GM19099 (cell line): ENCODE measurements around the gene ZNF700.

Experiments used
- POLR2A ChIP-seq: IDR thresholded peaks from 3 replicates; pipeline ENCODE4 v1.6.1; 2011; ENCODE audit warnings: low read depth; ENCODE audit not compliant: insufficient read length; ENCODE audit errors: extremely low read depth

The ZNF700 gene

DNA sequence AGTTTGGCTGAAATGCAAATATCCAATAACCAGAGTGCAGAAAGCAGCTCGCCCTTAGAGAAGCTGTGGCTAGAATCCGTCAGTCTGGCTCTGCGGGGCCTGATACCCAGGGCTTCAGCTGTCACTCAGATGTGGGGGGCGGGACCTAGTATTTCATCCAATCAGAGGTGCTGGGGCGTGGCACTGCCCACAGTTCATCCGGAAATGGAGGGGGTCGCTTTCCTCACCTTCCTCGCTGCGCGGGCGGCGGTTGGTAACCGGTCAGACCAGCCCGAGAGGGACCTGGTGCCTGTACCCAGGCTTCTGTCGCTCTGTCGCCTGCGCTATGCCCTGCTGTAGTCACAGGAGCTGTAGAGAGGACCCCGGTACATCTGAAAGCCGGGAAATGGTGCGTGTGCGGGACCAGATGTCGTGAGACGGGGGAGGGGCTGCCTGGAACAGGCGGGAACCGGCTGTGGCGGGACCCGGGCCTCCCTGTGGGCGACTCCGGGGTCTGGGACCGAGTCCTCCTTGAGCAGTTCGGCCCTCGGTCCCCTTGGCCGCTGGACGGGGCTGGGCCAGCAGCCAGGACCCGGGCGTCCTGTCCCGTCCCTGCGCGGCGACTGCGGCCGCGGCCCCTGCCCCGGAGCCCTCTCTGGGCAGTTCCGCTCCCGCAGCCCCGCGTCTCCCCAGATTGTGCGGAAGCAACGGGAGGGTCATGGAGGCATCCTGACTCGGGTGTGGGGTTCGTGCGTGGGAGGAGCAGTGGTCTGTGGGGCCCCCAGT is at the start of gene ZNF700:
Gene ZNF700 (plus strand): TSS at position 222 of the 765 bp plus-strand sequence. CDS start 104 bp downstream, at position 326.
- peak; percentile 91 for TF ChIP-seq POLR2A

DNA sequence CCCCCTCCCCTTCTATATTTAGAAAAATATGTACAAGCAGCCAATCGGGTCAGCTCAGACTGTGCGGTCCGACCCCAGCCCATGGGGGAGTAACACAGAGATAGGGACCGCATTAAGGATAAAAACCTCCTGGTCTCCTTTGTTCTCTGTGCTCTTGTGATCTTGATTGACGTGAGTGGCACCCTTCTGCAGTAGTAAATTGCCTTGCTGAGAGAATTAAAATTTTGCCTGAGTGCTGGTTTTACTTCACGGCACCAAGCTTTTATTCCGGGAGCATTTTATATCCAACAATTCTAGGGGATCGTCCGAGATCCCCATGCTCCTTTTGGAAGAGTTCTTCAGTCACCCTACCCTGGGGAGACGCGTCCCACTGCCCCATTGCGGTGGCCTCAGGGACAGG is 44.3 kb upstream of the ZNF700 start:
- TF ChIP-seq POLR2A: no peak

GRCh38 chr19:11881151-11881800 is 43.6 kb upstream of the ZNF700 start:
- no peak for TF ChIP-seq POLR2A

- no peak for TF ChIP-seq POLR2A
These were observed 42.3 kb upstream of the ZNF700 start for GRCh38 chr19:11882606-11883005.

DNA sequence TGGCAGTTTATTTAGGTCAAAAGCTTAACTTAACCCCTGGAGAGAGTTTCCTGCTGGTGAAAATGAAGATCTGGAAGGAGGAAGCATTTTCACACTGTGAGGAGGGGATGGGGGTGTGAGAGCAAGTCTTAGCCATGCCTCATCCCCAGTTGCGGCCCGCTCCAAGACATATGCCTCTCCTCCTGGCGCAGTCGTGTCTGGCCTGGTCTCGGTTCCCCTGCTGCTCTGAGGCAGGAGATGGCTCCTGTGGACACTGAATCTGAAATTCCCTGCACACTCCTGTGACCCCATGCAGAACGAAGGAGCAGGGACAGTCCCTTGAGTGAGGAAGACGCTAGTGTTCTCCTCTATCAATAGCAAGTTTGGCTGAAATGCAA is 37.7 kb upstream of the ZNF700 start:
- no peak for TF ChIP-seq POLR2A

GRCh38 chr19:11887611-11888531 is 37.0 kb upstream of the ZNF700 start, which contains the start of gene ZNF69:
TSS of gene ZNF69 (plus strand) at chr19:11887782. CDS start at chr19:11887924, 142 bp downstream.
- no peak for TF ChIP-seq POLR2A

DNA sequence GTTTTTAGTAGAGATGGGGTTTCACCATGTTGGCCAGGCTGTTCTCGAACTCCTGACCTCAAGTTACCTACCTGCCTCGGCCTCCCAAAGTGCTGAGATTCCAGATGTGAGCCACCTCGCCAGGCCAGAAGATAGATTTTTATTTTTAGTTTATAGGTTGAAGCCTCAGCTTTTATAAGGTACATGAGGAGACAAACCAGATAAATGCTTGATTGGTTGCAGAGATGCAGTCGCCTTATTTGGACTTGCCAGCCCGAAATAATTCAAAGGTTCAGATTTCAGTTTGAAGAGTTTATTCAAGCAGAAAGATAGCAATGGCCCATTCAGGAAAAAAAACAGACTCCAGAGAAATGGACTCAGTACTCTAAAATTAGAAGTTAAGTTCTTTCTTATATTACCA is 34.3 kb upstream of the ZNF700 start:
- TF ChIP-seq POLR2A: no peak

- TF ChIP-seq POLR2A: no peak
These were observed 30.1 kb upstream of the ZNF700 start for GRCh38 chr19:11894851-11895250.

DNA sequence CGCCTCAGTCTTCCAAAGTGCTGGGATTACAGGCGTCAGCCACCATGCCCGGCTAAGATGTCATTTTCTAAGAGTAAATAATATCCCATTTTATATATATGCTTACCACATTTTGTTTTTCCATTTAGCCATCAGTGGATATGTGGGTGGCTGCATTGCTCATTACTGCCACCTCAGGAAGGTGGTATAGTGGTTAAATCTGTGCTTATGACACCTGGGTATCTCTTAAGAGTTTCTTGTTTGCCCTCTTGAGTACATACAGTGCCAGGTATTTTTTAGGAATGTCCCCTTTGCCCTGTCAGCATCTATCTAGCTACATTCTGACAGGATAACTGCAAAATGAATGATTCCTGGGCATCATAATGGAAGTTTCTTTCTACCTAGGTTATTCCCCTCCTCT is 22.7 kb upstream of the ZNF700 start:
- no peak for TF ChIP-seq POLR2A

DNA sequence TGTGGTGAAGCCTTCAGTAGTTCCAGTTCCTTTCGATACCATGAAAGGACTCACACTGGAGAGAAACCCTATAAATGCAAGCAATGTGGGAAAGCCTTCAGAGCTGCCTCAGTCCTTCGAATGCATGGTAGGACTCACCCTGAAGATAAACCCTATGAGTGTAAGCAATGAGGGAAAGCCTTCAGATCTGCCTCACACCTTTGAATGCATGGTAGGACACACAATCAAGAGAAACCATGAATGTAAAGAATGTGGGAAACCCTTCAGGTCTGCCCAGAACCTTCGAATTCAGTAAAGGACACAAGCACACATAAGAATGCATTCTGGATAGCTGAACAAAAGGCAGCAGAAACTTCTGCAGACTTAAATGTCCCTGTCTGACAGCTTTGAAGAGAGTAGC is 19.0 kb upstream of the ZNF700 start:
- TF ChIP-seq POLR2A: no peak

GRCh38 chr19:11921852-11922495 is 2.9 kb upstream of the ZNF700 start:
- TF ChIP-seq POLR2A: no peak

GRCh38 chr19:11927227-11927626 is 2.3 kb downstream of the ZNF700 start:
- no peak for TF ChIP-seq POLR2A

DNA sequence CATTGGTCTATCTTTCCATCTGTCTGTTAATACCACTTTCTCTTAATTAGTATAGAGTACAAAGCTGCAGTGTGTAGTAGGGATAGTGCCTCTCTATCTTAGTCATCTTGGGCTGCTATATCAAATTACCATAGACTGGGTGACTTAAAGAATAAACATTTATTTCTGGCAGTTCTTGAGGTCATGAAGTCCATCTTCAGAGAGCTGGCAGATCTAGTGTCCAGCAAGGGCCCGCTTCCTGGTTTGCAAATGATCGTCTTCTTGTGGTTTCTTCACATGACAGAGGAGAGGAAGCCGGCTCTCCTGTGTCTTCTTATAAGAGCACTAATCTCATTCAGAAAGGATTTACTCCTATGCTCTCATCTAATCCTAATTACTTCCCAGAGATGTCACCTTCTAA is 6.1 kb downstream of the ZNF700 start:
- TF ChIP-seq POLR2A: no peak

DNA sequence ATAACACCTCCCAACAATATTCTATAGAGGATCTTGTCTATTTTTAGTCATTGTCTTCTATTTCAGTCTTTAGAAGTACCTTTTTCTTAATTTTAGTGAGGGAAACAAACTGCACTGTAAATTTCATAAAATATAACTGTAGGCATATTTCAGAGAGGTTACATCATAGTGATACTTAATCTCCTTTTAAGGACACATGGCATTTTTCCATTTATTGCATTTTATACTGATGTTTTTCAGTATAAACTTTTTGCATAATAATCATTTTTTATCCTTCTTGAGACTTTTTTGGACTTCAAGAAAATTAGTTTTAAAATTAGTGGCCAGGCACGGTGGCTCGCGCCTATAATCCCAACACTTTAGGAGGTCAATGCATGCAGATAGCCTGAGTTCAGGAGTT is 6.6 kb downstream of the ZNF700 start:
- no peak for TF ChIP-seq POLR2A
